MM.1S (cell line): ENCODE results near the gene SLC6A12.
"Not testable (repeated sequence)": the region's sequence is repeated elsewhere in the genome, so short reads cannot be mapped to it uniquely, and the experiment has no call there.

Experiments
- DNase-seq: peaks from one replicate; pipeline ENCODE4 v3.0.0-alpha.2; 2015
- H2AFZ ChIP-seq: fragments of 300-600 bp; sonication (generic); 2 replicates; pipeline ENCODE4 v1.6.0; 2016; ENCODE audit warnings: antibody characterized with exemption, low read length
- H3F3A ChIP-seq: fragments of 300-600 bp; sonication (generic); 2 replicates; pipeline ENCODE4 v1.6.1; 2016; ENCODE audit warnings: mild to moderate bottlenecking, antibody characterized with exemption, low read length, moderate library complexity, mixed read lengths; ENCODE audit not compliant: insufficient read depth
- H3K27ac ChIP-seq: fragments of 300-600 bp; sonication (generic); 2 replicates; pipeline ENCODE4 v1.5.1; 2016; ENCODE audit warnings: mild to moderate bottlenecking, low read length
- H3K27me3 ChIP-seq: fragments of 300-600 bp; sonication (generic); replicated peaks from 2 replicates; pipeline ENCODE4 v1.6.0; 2016; ENCODE audit warnings: low read length; ENCODE audit not compliant: insufficient read depth
- H3K36me3 ChIP-seq: fragments of 300-600 bp; sonication (generic); replicated peaks from 2 replicates; pipeline ENCODE4 v1.6.1; 2016; ENCODE audit warnings: mild to moderate bottlenecking, low read length, mixed read lengths; ENCODE audit not compliant: insufficient read depth
- H3K4me1 ChIP-seq: fragments of 300-600 bp; sonication (generic); 2 replicates; pipeline ENCODE4 v1.6.1; 2016; ENCODE audit warnings: low read length, mixed read lengths
- H3K4me2 ChIP-seq: fragments of 300-600 bp; sonication (generic); 2 replicates; pipeline ENCODE4 v1.6.0; 2016; ENCODE audit warnings: low read depth, low read length
- H3K4me3 ChIP-seq: fragments of 300-600 bp; sonication (generic); 2 replicates; pipeline ENCODE4 v1.5.1; 2016; ENCODE audit warnings: low read length, mixed read lengths
- H3K79me2 ChIP-seq: fragments of 300-600 bp; sonication (generic); 2 replicates; pipeline ENCODE4 v1.6.1; 2016; ENCODE audit warnings: mixed run types, low read length, mixed read lengths
- H3K9ac ChIP-seq: fragments of 300-600 bp; sonication (generic); 2 replicates; pipeline ENCODE4 v1.6.1; 2016; ENCODE audit warnings: low read length, mixed read lengths
- H3K9me2 ChIP-seq: fragments of 300-600 bp; sonication (generic); replicated peaks from 2 replicates; pipeline ENCODE4 v1.6.1; 2016; ENCODE audit warnings: mild to moderate bottlenecking, low read length, mixed read lengths; ENCODE audit not compliant: insufficient read depth
- H3K9me3 ChIP-seq: fragments of 300-600 bp; sonication (generic); replicated peaks from 2 replicates; pipeline ENCODE4 v1.6.1; 2016; ENCODE audit warnings: mild to moderate bottlenecking, low read length, mixed read lengths; ENCODE audit not compliant: insufficient read depth
- H4K20me1 ChIP-seq: fragments of 300-600 bp; sonication (generic); 2 replicates; pipeline ENCODE4 v1.6.1; 2016; ENCODE audit warnings: mild to moderate bottlenecking, low read length, moderate library complexity, mixed read lengths; ENCODE audit not compliant: insufficient read depth
- EZH2 ChIP-seq: fragments of 300-600 bp; sonication (generic); optimal IDR thresholded peaks from 2 replicates; pipeline ENCODE3; 2017; ENCODE audit warnings: low read depth, mild to moderate bottlenecking, antibody characterized with exemption, low read length, mixed read lengths
- EZH2phosphoT487 ChIP-seq: fragments of 300-600 bp; sonication (generic); IDR thresholded peaks from 2 replicates; pipeline ENCODE4 v1.6.1; 2018; ENCODE audit warnings: antibody characterized with exemption, low read length
- TF ChIP-seq, protein P1 (sequence below): fragments of 300-600 bp; sonication (generic); IDR thresholded peaks from 2 replicates; pipeline ENCODE4 v1.5.1; 2016; ENCODE audit warnings: antibody characterized with exemption, low read length, mixed read lengths

SLC6A12 gene

DNA sequence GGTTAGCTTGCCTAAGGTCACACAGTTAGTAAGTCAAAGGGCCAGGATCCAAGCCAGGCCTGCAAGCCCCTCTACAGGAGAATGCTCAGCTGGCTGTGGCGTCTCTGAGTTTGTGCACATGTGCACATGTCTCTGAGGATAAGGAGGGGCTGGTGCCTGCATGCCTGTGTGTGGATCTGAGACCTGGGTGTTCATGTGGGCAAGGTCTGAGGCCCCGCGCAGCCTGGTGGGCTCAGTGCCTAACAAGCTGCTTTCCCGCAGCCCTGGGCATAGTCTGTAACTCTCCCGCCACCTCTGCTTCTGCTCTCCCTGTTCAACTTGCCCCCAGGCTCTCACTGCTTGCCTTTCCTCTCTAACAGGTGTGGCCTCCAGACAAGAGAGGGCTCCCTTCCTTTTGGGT, 4.3 kb upstream of the SLC6A12 start:
- Histone ChIP-seq H3K9me2 (no peaks in the 10 kb centered on the region), H3K4me1 (no peaks in the 10 kb centered on the region), H3K9ac (no peak overlapping the region), H3K27ac (no peak overlapping the region), H3K9me3 (no peaks in the 10 kb centered on the region), H3F3A (no peaks in the 10 kb centered on the region), H4K20me1 (no peaks in the 10 kb centered on the region), H3K36me3 (no peaks in the 10 kb centered on the region), H2AFZ (no peak overlapping the region), H3K4me3 (no peak overlapping the region), H3K27me3 (peaks cover 62% of the 10 kb centered on the region), H3K4me2 (no peak overlapping the region), H3K79me2 (no peaks in the 10 kb centered on the region)
- no peak for DNase-seq
- TF ChIP-seq EZH2phosphoT487 (no peak), EZH2 (no peak)
- TF ChIP-seq, protein P1, sequence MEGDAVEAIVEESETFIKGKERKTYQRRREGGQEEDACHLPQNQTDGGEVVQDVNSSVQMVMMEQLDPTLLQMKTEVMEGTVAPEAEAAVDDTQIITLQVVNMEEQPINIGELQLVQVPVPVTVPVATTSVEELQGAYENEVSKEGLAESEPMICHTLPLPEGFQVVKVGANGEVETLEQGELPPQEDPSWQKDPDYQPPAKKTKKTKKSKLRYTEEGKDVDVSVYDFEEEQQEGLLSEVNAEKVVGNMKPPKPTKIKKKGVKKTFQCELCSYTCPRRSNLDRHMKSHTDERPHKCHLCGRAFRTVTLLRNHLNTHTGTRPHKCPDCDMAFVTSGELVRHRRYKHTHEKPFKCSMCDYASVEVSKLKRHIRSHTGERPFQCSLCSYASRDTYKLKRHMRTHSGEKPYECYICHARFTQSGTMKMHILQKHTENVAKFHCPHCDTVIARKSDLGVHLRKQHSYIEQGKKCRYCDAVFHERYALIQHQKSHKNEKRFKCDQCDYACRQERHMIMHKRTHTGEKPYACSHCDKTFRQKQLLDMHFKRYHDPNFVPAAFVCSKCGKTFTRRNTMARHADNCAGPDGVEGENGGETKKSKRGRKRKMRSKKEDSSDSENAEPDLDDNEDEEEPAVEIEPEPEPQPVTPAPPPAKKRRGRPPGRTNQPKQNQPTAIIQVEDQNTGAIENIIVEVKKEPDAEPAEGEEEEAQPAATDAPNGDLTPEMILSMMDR = no peak

DNA sequence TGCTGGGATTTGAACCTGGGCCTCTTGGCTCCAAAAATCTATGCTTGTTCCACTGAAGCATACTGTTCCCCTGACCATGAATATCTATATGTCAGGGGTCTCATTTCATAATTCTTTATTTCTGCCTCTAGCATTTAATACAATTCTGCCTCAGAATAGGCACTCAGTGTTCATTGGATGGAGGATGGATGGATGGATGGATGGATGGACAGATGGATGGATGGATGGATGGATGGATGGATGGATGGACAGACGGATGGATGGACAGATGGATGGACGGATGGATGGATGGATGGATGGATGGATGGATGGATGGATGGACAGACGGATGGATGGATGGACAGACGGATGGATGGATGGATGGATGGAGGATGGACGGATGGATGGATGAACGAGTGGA, 3.1 kb upstream of the SLC6A12 start:
- not testable (repeated sequence) for H2AFZ ChIP-seq

DNA sequence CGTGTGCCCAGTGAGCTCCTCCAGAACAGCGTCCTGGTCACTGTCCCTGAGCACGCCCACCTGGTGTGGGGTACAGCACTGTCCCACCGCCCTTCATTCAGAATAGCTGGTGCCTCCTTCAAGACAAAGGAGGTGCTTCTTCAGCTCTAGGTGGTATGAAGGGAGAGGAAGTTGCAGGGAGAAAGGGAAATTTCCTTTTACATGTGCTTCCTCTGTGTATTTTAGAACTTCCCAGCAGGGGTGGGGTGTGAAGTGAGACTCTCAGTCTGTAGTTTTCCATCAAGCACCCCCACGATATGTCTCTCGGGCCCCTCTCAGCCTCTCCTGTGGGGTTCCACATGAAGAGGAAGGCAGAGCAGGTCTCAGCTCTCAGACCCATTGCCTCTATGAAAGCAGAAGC, 1.2 kb upstream of the SLC6A12 start:
- Histone ChIP-seq H2AFZ (no peak overlapping the region), H3K4me2 (no peak overlapping the region), H4K20me1 (no peaks in the 10 kb centered on the region), H3K4me1 (peaks cover 6% of the 10 kb centered on the region), H3K36me3 (no peaks in the 10 kb centered on the region), H3K79me2 (no peaks in the 10 kb centered on the region), H3F3A (no peaks in the 10 kb centered on the region), H3K27ac (no peak overlapping the region), H3K9me2 (no peaks in the 10 kb centered on the region), H3K27me3 (peaks cover 40% of the 10 kb centered on the region), H3K9ac (no peak overlapping the region), H3K4me3 (no peak overlapping the region), H3K9me3 (no peaks in the 10 kb centered on the region)
- DNase-seq = no peak
- TF ChIP-seq EZH2 (no peak), EZH2phosphoT487 (no peak)
- TF ChIP-seq, protein P1 = no peak

More for the DNA sequence above, 3.1 kb upstream of the SLC6A12 start:
- not testable (repeated sequence) for H3K9me3 ChIP-seq, H3K4me3 ChIP-seq, H3K79me2 ChIP-seq, H3K9me2 ChIP-seq, H3F3A ChIP-seq, H3K4me2 ChIP-seq, H3K27ac ChIP-seq, H3K36me3 ChIP-seq, H4K20me1 ChIP-seq, H3K9ac ChIP-seq, DNase-seq, H3K4me1 ChIP-seq
- H3K27me3 ChIP-seq = peaks cover 50% of the 10 kb centered on the region

DNA sequence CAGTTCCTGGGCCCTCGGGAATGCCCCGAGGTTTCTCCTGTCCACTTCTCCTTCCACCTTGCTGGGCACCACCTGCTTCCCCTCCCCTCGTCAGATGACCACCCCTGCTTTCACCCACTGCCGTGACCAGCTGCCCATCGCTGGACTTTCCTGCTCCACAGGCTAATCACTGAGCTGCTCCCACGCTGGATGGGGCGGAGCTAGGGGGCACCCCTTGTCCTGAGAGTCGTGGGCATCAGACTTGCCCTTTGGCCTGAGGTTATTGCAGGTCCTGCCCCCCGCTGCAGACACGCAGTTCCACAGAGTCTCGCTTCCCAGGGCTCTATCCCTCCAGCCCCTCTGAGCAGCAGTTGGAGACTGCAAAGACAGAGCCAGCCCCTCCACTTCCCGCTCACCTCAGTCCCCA, 427 bp downstream of the SLC6A12 start:
- Histone ChIP-seq H4K20me1 (no peaks in the 10 kb centered on the region), H3K9ac (no peak overlapping the region), H3K4me1 (peaks cover 6% of the 10 kb centered on the region), H3K4me3 (no peak overlapping the region), H3K27me3 (peaks cover 40% of the 10 kb centered on the region), H3F3A (no peaks in the 10 kb centered on the region), H3K9me2 (no peaks in the 10 kb centered on the region), H3K79me2 (no peaks in the 10 kb centered on the region), H3K27ac (no peak overlapping the region), H3K36me3 (no peaks in the 10 kb centered on the region), H2AFZ (no peak overlapping the region), H3K4me2 (no peak overlapping the region), H3K9me3 (no peaks in the 10 kb centered on the region)
- no peak for DNase-seq
- TF ChIP-seq EZH2phosphoT487 = no peak
- TF ChIP-seq EZH2 = no peak
- TF ChIP-seq, protein P1 = no peak
